Measurements from ENCODE around the gene ROBO1. TPM values are rescaled to one million over a fixed set of nuclear protein-coding genes. Genes with fewer than 3 reads are reported as not detected.

Gene ROBO1
- total RNA-seq, 6 experiments from 2014 or later = 1.1 to 7.2 (median 4.3) TPM

- no peak for ATAC-seq
Measured at GRCh38 chr3:79009861-79010260, 757.9 kb downstream of the ROBO1 start.

GRCh38 chr3:79006077-79006476, 761.7 kb downstream of the ROBO1 start:
- DNase-seq = no peak
- no peak for ATAC-seq
- Histone ChIP-seq H3K27me3 (no peaks in the 10 kb centered on the region), H3K27ac (no peak overlapping the region), H3K9me3 (no peaks in the 10 kb centered on the region), H3K4me3 (no peak overlapping the region), H3K4me1 (no peaks in the 10 kb centered on the region), H3K36me3 (no peaks in the 10 kb centered on the region)
- TF ChIP-seq POLR2A (IDR thresholded peaks at IDR 0.05) (no peak), CTCF (IDR thresholded peaks at IDR 0.05) (no peak)
- intact Hi-C loops (cut with DNase I) = no loop called here
- 13% methylated on average over 1 of the region's 1 CpG for WGBS (ENCODE audit: insufficient coverage, low coverage, low lambda C conversion rate, missing lambda C conversion rate)

More at GRCh38 chr3:79009861-79010260, 757.9 kb downstream of the ROBO1 start:
- Histone ChIP-seq H3K9me3 (no peaks in the 10 kb centered on the region), H3K4me3 (no peak overlapping the region), H3K27me3 (no peaks in the 10 kb centered on the region), H3K36me3 (no peaks in the 10 kb centered on the region), H3K27ac (no peak overlapping the region), H3K4me1 (no peaks in the 10 kb centered on the region)
- no peak for DNase-seq
- intact Hi-C loops (cut with DNase I) = no loop called here
- no peak for TF ChIP-seq POLR2A (IDR thresholded peaks at IDR 0.05)
- TF ChIP-seq CTCF (IDR thresholded peaks at IDR 0.05) = no peak

- no peak overlapping the region for H3K27ac ChIP-seq
- no peaks in the 10 kb centered on the region for H3K4me1 ChIP-seq
- intact Hi-C loops (cut with DNase I) = no loop called here
- no peak overlapping the region for H3K4me3 ChIP-seq
- 71% methylated on average over 6 of the region's 6 CpGs for WGBS (ENCODE audit: insufficient coverage, low coverage, low lambda C conversion rate, missing lambda C conversion rate)
- no peaks in the 10 kb centered on the region for H3K9me3 ChIP-seq
- TF ChIP-seq CTCF (IDR thresholded peaks at IDR 0.05) = no peak
- TF ChIP-seq POLR2A (IDR thresholded peaks at IDR 0.05) = no peak
- H3K36me3 ChIP-seq = no peaks in the 10 kb centered on the region
- no peak for DNase-seq
- no peaks in the 10 kb centered on the region for H3K27me3 ChIP-seq
- no peak for ATAC-seq
Measured at GRCh38 chr3:79005084-79005483, 762.7 kb downstream of the ROBO1 start.

- H3K9me3 ChIP-seq = no peaks in the 10 kb centered on the region
- no peaks in the 10 kb centered on the region for H3K36me3 ChIP-seq
- TF ChIP-seq CTCF (IDR thresholded peaks at IDR 0.05) = no peak
- TF ChIP-seq POLR2A (IDR thresholded peaks at IDR 0.05) = no peak
- H3K27ac ChIP-seq = no peak overlapping the region
- H3K27me3 ChIP-seq = no peaks in the 10 kb centered on the region
- ATAC-seq (no peak), DNase-seq (no peak)
- no peaks in the 10 kb centered on the region for H3K4me1 ChIP-seq
- 85% methylated on average over 1 of the region's 1 CpG for WGBS (ENCODE audit: insufficient coverage, low coverage, low lambda C conversion rate, missing lambda C conversion rate)
- intact Hi-C loops (cut with DNase I) = no loop called here
- H3K4me3 ChIP-seq = no peak overlapping the region
Measured at GRCh38 chr3:79003994-79004393, 763.8 kb downstream of the ROBO1 start.

All from right lobe of liver (tissue), 6 donors.